HG02759 (cell line): ENCODE data around the gene SCAMP3.
"Not testable (repeated sequence)": the region's sequence is repeated elsewhere in the genome, so short reads cannot be mapped to it uniquely, and the experiment has no call there.

Source experiments
- ATAC-seq: cut with Tn5 transposase; IDR thresholded peaks from one replicate; pipeline ENCODE4 v1.9.1; 2021; ENCODE audit warnings: mild to moderate bottlenecking, moderate library complexity; ENCODE audit not compliant: unreplicated experiment

SCAMP3 gene

GRCh38 chr1:155261852-155262673 is at the start of gene SCAMP3:
Gene SCAMP3, minus strand, starts transcription at chr1:155262360. Its CDS starts 209 bp downstream, at chr1:155262151.
- peak; percentile 91 for ATAC-seq

- no peak for ATAC-seq
These were observed 47.4 kb upstream of the SCAMP3 start for GRCh38 chr1:155309423-155310021.

- ATAC-seq: peak; percentile 96
These were observed 46.6 kb upstream of the SCAMP3 start, which contains the start of gene FDPS for GRCh38 chr1:155308493-155309422. Gene FDPS, plus strand, starts transcription at chr1:155308866. Its CDS starts 924 bp downstream, at chr1:155309790.

- ATAC-seq: no peak
These were observed 45.1 kb upstream of the SCAMP3 start for GRCh38 chr1:155307247-155307740.

- no peak for ATAC-seq
These were observed 43.8 kb upstream of the SCAMP3 start for GRCh38 chr1:155305881-155306391.

GRCh38 chr1:155304558-155305063 is 42.5 kb upstream of the SCAMP3 start:
- no peak for ATAC-seq

GRCh38 chr1:155301342-155301841 is 39.2 kb upstream of the SCAMP3 start, which contains the start of gene PKLR:
Gene PKLR, minus strand, starts transcription at chr1:155301438. Its CDS starts 43 bp downstream, at chr1:155301395.
- ATAC-seq: no peak

GRCh38 chr1:155300553-155301329 is 38.6 kb upstream of the SCAMP3 start:
- ATAC-seq: no peak

GRCh38 chr1:155300024-155300423 is 37.9 kb upstream of the SCAMP3 start:
- ATAC-seq: no peak

GRCh38 chr1:155297384-155297783 is 35.2 kb upstream of the SCAMP3 start:
- ATAC-seq: no peak

GRCh38 chr1:155296661-155297060 is 34.5 kb upstream of the SCAMP3 start:
- ATAC-seq: no peak

GRCh38 chr1:155295942-155296267 is 33.7 kb upstream of the SCAMP3 start:
- no peak for ATAC-seq

- no peak for ATAC-seq
These were observed 33.2 kb upstream of the SCAMP3 start for GRCh38 chr1:155295183-155295941.

- no peak for ATAC-seq
These were observed 32.5 kb upstream of the SCAMP3 start for GRCh38 chr1:155294520-155295182.

GRCh38 chr1:155293086-155293749 is 31.1 kb upstream of the SCAMP3 start:
- no peak for ATAC-seq

GRCh38 chr1:155291006-155291405 is 28.8 kb upstream of the SCAMP3 start:
- ATAC-seq: not testable (repeated sequence)

GRCh38 chr1:155287987-155288543 is 25.9 kb upstream of the SCAMP3 start:
- ATAC-seq: no peak
